Measurements from ENCODE around the gene KRTAP4-6. TPM values are rescaled to one million over a fixed set of nuclear protein-coding genes. Genes with fewer than 3 reads are reported as not detected.
"Not testable (repeated sequence)": the region's sequence is repeated elsewhere in the genome, so short reads cannot be mapped to it uniquely, and the experiment has no call there.

KRTAP4-6 gene
- total RNA-seq, 2 donors from 2014 or later, result not detected

GRCh38 chr17:41125064-41125463 is 15.3 kb downstream of the KRTAP4-6 start:
- intact Hi-C loops (cut with DNase I), result no loop called here
- H3K4me1 ChIP-seq, result no peaks in the 10 kb centered on the region
- TF ChIP-seq POLR2A (IDR thresholded peaks at IDR 0.05), result no peak
- no peak for TF ChIP-seq CTCF (IDR thresholded peaks at IDR 0.05)
- H3K9me3 ChIP-seq, result no peaks in the 10 kb centered on the region
- 80 to 85% methylated on average over 2 of the region's 2 CpGs for WGBS, 2 donors
- no peak overlapping the region for H3K4me3 ChIP-seq
- no peaks in the 10 kb centered on the region for H3K27me3 ChIP-seq
- H3K36me3 ChIP-seq (replicated peaks in 1 of 2; ENCODE audit: insufficient read depth in 1 of 2, low read depth in 2 of 2), result no peaks in the 10 kb centered on the region
- DNase-seq, result no peak
- no peak for ATAC-seq
- H3K27ac ChIP-seq, result no peak overlapping the region

GRCh38 chr17:41123991-41124371 is 16.4 kb downstream of the KRTAP4-6 start, which contains the start of gene KRTAP4-12:
Gene KRTAP4-12, minus strand, starts transcription at chr17:41124182. Its CDS starts 60 bp downstream, at chr17:41124122.
- intact Hi-C loops (cut with DNase I); H3K27ac ChIP-seq; H3K4me1 ChIP-seq; DNase-seq; H3K4me3 ChIP-seq; H3K36me3 ChIP-seq (replicated peaks in 1 of 2; ENCODE audit: insufficient read depth in 1 of 2, low read depth in 2 of 2); ATAC-seq; H3K27me3 ChIP-seq; H3K9me3 ChIP-seq: not testable (repeated sequence)
- WGBS, 2 donors, result 68 to 71% methylated on average over 3 of the region's 3 CpGs

- H3K9me3 ChIP-seq; H3K4me1 ChIP-seq; ATAC-seq; DNase-seq; H3K36me3 ChIP-seq (replicated peaks in 1 of 2; ENCODE audit: insufficient read depth in 1 of 2, low read depth in 2 of 2); H3K27ac ChIP-seq; H3K4me3 ChIP-seq; H3K27me3 ChIP-seq; intact Hi-C loops (cut with DNase I): not testable (repeated sequence)
- WGBS, 2 donors, result 60 to 74% methylated on average over 8 to 12 of the region's 12 CpGs
These were observed 16.9 kb downstream of the KRTAP4-6 start for GRCh38 chr17:41123292-41123990.

- ATAC-seq, result no peak
- H3K4me1 ChIP-seq, result no peaks in the 10 kb centered on the region
- H3K4me3 ChIP-seq, result no peak overlapping the region
- no peaks in the 10 kb centered on the region for H3K9me3 ChIP-seq
- H3K27ac ChIP-seq, result no peak overlapping the region
- no peaks in the 10 kb centered on the region for H3K27me3 ChIP-seq
- no peak for DNase-seq
- no peaks in the 10 kb centered on the region for H3K36me3 ChIP-seq (replicated peaks in 1 of 2; ENCODE audit: insufficient read depth in 1 of 2, low read depth in 2 of 2)
- TF ChIP-seq CTCF (IDR thresholded peaks at IDR 0.05), result no peak
- no peak for TF ChIP-seq POLR2A (IDR thresholded peaks at IDR 0.05)
- intact Hi-C loops (cut with DNase I), result no loop called here
- 59 to 76% methylated on average over 2 of the region's 2 CpGs for WGBS, 2 donors
These were observed 18.6 kb downstream of the KRTAP4-6 start for GRCh38 chr17:41121742-41122141.

- H3K27me3 ChIP-seq; H3K4me3 ChIP-seq; H3K36me3 ChIP-seq (replicated peaks in 1 of 2; ENCODE audit: insufficient read depth in 1 of 2, low read depth in 2 of 2); DNase-seq; H3K4me1 ChIP-seq; ATAC-seq; intact Hi-C loops (cut with DNase I); H3K9me3 ChIP-seq; H3K27ac ChIP-seq: not testable (repeated sequence)
- WGBS, 2 donors, result 46 to 64% methylated on average over 11 of the region's 11 CpGs
These were observed 20.4 kb downstream of the KRTAP4-6 start for GRCh38 chr17:41119696-41120690.

- ATAC-seq, result no peak
- 71 to 72% methylated on average over 4 of the region's 4 CpGs for WGBS, 2 donors
- H3K36me3 ChIP-seq (replicated peaks in 1 of 2; ENCODE audit: insufficient read depth in 1 of 2, low read depth in 2 of 2), result no peaks in the 10 kb centered on the region
- no peaks in the 10 kb centered on the region for H3K27me3 ChIP-seq
- H3K4me1 ChIP-seq, result no peaks in the 10 kb centered on the region
- intact Hi-C loops (cut with DNase I), result no loop called here
- DNase-seq, result no peak
- no peak overlapping the region for H3K27ac ChIP-seq
- H3K4me3 ChIP-seq, result no peak overlapping the region
- no peaks in the 10 kb centered on the region for H3K9me3 ChIP-seq
- no peak for TF ChIP-seq CTCF (IDR thresholded peaks at IDR 0.05)
- TF ChIP-seq POLR2A (IDR thresholded peaks at IDR 0.05), result no peak
These were observed 21.6 kb downstream of the KRTAP4-6 start for GRCh38 chr17:41118721-41119120.

GRCh38 chr17:41117846-41118386 is 22.4 kb downstream of the KRTAP4-6 start, which contains the start of gene KRTAP4-11:
Gene KRTAP4-11, minus strand, starts transcription at chr17:41118373. Its CDS starts 58 bp downstream, at chr17:41118315.
- ATAC-seq; H3K9me3 ChIP-seq; H3K36me3 ChIP-seq (replicated peaks in 1 of 2; ENCODE audit: insufficient read depth in 1 of 2, low read depth in 2 of 2); H3K4me3 ChIP-seq; intact Hi-C loops (cut with DNase I); H3K27ac ChIP-seq; H3K27me3 ChIP-seq; DNase-seq; H3K4me1 ChIP-seq: not testable (repeated sequence)
- WGBS, 2 donors, result 55 to 66% methylated on average over 8 to 9 of the region's 10 CpGs
